Measurements from ENCODE around the gene MORN5.

GRCh38 chr9:122215663-122216062, 56.0 kb downstream of the MORN5 start:
- TF ChIP-seq CTCF (IDR thresholded peaks at IDR 0.05 in 8 of 11, conservative IDR thresholded peaks at IDR 0.05 in 3 of 11) (no peak), POLR2AphosphoS5 (IDR thresholded peaks at IDR 0.05) (no peak), POLR2A (IDR thresholded peaks at IDR 0.05) (no peak)

Measured in spleen (tissue), 7 donors.